HL-60/S4 (cell line): Measurements from ENCODE around the gene RHCE.
"Not testable (repeated sequence)": the region's sequence is repeated elsewhere in the genome, so short reads cannot be mapped to it uniquely, and the experiment has no call there.

ENCODE experiments used
- in situ Hi-C: fragments of 300-500 bp; cut with MboI; formaldehyde crosslinking; loops from 2 replicates; pipeline ENCODE4 v1.14.3; 2022; ENCODE audit warnings: low sequenced_read_pairs

The RHCE gene

DNA sequence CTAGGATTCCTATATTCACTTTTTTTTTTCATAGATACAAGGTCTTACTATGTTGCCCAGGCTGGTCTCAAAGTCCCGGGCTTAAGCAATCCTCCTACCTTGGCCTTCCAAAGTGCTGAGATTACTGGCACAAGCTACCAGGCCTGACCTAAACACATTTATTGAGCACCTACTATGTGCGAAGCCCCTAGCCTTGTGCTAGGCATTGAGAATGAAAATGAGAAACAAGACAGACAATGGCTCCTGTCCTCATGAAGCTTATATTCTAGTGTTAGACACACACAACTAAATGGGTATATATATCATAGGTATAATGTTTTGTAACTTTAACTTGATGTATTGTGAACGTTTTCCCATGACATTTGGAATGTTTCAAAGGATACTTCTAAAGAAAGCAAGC is 71.0 kb downstream of the RHCE start:
- in situ Hi-C loops = no loop called here

DNA sequence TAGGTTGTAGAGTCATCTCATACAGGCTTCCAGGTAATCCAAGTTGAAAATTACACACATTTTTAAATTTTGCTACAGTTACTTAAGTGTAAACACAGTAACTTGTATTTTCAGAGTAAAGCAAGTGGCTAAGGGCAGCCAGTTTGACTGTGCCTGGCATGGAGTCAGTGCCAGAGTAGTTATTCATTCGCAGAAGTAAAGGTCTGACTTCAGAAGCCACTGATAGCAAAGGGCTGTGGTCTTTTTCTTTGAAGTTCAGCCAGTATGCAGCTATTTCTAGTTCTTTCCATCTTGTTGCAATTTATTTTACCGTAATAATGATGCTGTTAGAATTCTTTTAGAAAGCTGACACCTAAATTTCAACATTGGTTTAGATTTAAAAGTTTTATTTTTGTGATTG is 73.1 kb downstream of the RHCE start:
- in situ Hi-C loops = no loop called here

DNA sequence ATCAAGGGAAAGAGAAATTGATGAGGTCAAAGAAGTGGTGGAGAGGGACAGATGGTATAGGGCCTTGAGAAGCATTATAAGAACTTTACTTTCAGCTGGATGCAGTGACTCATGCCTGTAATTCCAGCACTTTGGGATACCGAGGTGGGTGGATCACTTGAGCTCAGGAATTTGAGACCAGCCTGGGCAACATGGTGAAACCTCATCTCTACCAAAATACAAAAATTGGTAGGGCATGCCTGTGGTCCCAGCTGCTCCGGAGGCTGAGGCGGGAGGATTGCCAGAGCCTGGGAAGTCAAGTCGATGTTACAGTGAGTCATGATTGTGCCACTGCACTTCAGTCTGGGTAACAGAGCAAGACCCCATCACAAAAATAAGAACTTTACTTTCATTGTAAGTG is 76.8 kb downstream of the RHCE start:
- in situ Hi-C loops = no loop called here

DNA sequence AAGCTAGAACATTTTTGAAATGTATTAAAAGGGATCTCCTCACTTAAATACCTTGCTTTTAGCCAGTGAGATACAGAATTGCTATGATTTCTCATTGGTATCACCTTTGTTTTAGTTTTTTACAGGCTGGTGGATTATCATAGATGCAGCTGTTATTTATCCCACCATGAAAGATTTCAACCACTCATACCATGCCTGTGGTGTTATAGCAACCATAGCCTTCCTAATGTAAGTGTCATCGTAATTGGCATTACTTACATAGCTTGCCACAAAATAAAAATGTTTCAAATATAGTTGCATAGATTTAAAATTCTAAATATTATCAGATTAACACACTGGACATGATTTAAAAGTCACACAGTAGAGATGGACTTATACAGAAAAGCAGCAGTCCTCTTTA is 77.8 kb downstream of the RHCE start:
- in situ Hi-C loops = no loop called here

DNA sequence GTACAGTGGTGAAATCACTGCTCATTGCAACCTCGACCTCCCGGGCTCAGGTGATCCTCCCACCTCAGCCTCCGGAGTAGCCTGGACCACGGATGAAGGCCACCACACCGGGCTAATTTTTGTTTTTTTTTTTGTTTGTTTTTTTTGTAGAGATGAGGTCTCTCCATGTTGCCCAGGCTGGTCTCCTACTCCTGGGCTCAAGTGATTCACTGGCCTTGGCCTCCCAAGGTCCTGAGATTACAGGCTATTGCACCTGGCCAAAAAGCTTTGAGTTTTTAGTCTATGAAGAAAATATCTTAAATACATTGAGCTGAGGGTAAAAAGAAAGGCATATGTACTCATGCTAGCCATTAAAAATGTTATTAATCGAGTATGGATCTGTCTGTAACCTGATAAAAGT is 78.9 kb downstream of the RHCE start:
- in situ Hi-C loops = no loop called here

DNA sequence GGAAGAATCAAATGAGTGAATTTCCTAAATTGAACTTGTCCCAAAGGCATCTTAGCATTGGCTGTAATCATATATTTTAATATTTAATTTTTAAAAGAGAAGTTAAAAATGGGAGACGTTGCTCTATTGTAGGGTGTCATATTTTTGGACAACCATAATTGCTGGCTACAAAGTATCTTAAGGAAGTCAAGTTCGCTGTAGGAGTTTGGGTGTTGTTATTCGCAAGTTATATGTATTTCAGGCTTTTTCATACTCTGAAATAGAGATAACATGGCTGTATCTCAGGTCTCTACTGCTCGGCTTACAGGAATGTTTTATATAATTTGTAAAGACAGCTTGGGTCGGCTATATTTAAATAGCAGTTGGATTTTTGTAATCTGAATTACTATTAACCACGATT is 81.6 kb downstream of the RHCE start:
- in situ Hi-C loops = no loop called here

DNA sequence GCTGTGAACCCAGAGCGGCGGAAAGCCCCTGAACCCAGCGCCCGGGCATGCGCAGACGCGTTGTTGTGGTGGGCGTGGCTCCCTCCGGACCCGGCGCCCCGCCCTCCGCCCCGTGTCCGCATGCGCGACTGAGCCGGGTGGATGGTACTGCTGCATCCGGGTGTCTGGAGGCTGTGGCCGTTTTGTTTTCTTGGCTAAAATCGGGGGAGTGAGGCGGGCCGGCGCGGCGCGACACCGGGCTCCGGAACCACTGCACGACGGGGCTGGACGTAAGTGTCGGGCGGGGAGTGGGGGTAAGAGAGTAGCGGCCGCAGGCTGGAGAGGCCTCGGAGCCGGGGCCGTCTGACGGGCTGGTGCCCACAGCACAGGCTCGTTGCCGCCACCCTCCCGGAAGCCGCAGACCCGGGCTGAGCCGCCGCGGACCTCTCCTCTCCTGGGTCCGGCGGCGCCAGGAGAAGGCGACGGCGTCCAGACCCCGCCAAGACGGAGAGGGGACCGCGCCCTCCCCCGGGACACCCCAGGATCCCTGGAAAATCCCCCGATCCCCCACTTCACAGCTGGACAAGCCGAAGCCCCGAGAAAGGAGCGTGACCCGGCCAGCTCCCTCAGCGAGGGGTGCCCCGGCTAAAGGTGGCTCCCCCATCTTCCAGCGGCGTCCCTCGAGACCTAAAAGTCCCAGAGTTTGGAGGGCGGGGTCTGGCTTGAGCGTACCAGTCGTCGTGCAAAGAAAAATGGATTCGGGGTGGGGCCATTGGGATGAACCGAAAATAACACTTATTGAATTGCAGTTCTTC is 82.2 kb downstream of the RHCE start, which contains the start of gene TMEM50A:
Gene TMEM50A (plus strand): TSS at position 147 of the 794 bp plus-strand sequence. CDS start 2,153 bp downstream, outside the sequence.
- in situ Hi-C loops = no loop called here

DNA sequence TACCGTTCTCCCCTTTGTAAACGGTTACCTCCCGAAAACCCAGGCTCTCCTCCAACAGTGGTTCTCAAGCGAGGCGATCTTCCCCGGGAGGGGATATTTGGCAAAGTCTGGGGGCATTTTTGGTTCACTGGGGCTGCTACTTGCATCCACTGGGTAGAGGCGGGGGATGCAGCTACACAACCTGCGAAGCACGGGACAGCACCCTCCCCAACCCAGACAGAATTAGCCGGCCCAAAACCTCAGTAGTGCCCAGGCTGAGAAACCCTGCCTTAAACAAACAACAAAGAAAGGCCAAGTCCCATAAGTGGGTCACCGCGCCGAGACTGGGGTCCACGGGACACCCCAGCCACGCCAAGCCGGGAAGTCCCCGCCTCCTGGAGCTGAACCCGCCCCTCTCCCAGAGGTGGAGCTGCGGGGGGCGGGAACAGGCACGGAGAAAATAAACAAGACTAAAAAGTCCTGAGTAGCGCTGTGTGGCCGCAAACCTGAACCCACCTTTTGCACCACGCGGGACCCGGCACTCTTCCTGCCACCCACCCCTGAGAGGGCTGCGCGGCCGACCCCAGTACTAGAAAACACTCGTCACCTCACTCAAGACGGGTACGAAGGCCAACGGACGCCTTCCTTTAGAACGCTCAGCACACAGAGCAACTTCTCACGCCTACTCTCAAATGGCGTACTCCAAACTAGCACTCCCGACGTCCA is 83.0 kb downstream of the RHCE start:
- in situ Hi-C loops = not testable (repeated sequence)

DNA sequence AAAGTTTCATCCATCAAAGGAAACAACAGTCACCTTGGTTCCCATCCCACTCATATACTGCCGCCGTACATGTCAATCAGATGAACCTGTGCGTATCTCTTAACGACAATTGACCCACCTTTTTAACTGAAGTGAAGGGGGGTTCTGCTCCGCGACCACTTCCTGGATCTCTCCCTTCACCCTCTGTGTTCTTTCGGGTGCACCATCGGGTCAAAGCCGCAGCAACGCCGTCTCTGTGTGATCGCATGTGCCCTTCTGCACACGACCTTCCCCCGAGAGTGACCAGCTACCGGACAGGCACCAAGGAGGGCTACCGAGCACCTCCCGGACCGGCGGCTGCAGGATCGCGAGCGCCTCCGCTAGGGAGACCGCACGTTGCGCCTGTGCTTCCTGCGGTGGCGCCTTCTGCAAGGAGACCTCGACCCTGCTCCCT is 83.7 kb downstream of the RHCE start:
- in situ Hi-C loops = not testable (repeated sequence)

DNA sequence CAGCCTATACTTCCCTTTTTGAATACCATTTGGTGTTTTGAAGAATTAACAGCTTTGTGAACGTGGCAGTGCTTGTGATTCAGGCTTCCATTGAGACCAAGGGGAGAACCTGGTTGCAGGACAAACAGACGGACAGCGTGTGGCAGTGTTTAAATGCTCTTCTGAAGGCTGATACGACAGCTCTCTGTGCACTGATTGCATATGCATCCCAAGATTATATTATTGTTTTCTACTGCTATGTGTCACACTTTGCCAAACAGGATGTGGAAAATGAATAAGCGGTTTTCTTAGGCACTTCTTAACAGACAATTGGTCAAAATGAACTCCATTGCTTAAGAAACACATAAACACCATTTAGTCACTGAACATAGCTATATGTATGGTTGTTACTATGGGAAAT is 90.7 kb downstream of the RHCE start:
- in situ Hi-C loops = not testable (repeated sequence)

DNA sequence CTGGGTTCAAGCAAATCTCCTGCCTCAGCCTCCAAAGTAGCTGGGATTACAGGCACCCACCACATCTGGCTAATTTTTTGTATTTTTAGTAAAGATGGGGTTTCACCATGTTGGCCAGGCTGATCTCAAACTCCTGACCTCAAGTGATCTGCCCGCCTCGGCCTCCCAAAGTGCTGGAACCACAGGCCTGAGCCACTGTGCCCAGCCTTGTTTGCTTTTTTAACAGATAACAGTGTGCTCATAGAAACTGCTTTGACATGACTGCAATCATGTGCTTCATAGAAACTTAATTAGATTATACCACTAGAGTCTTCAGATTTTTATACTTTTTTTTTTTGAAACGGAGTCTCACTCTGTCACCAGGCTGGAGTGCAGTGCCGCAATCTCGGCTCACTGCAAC is 91.3 kb downstream of the RHCE start:
- in situ Hi-C loops = not testable (repeated sequence)

DNA sequence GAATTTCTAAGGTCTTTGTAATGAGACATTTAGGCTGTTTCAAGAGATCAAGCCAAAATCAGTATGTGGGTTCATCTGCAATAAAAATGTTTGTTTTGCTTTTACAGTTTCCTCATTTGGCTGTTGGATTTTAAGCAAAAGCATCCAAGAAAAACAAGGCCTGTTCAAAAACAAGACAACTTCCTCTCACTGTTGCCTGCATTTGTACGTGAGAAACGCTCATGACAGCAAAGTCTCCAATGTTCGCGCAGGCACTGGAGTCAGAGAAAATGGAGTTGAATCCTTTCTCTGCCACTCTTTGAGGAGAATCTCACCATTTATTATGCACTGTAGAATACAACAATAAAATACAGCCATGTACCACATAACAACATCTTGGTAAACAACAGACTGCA is 91.8 kb downstream of the RHCE start:
- in situ Hi-C loops = not testable (repeated sequence)

DNA sequence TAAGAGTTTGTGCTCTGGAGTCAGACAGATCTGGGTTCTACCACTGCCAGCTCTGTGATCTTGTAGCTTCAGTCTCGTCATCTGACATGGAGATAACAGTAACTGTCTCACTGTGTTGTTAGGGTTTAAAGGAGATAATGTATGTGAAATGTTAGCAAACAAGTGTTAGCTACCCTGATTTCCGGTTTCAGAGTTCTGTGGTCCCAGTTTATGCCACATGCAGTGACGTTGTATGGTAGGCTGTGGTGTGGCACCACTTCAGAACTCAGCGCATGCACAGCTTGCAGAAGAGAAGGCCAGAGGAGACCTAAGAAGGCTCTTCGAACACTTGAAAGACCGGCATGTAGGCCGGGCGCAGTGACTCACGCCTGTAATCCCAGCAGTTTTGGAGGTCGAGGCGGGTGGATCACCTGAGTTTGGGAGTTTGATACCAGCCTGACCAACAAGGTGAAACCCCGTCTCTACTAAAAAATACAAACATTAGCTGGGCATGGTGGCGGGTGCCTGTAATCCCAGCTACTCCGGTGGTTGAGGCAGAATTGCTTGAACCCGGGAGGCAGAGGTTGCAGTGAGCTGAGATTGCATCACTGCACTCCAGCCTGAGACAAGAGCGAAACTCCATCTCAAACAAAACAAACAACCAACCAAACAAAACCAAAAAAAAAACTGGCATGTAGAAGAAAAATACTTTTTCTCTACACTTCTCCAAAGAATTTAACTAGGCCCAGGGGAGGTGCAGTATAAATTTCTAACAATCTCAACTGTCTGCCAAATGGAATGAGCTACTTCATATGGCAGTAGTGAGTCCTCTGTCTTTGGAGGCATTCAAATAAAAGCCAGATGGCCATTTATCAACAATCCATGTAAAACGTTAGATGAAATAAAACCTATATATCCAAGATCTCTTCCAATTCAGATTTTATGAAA is 92.5 kb downstream of the RHCE start:
- in situ Hi-C loops = not testable (repeated sequence)

DNA sequence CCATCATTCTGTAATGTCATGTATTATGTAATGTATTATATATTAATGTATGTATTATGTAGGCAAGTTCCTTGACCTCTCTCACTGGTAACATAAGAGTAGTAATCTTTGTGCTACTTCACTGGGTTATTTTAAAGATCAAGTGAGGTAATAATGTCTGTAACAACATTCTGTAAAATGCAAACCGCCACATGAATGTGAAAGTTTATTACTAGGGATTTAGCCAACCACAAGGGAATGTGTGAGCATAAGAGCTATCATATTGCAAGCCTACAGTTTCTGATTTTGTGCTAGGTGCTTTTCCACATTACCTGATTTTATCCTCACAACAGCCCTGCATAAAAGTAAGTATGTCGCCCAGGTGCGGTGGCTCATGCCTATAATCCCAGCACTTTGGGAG is 96.2 kb downstream of the RHCE start:
- in situ Hi-C loops = not testable (repeated sequence)

DNA sequence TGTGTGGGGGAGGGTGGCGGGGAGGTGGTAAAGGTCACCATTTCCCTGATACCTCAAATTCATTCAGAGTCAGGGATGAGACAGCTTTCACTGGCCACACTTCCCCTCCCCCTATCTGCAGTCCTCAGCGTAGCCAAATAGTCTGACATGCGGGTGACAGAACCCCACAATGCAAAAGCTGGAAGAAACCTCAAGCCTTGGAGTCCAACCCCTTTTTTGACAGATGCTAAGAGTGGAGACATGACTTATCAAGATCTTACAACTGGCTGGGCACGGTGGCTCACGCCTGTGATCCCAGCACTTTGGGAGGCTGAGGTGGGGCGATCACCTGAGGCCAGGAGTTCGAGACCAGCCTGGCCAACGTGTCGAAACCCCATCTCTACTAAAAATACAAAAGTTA is 98.5 kb downstream of the RHCE start:
- in situ Hi-C loops = not testable (repeated sequence)

DNA sequence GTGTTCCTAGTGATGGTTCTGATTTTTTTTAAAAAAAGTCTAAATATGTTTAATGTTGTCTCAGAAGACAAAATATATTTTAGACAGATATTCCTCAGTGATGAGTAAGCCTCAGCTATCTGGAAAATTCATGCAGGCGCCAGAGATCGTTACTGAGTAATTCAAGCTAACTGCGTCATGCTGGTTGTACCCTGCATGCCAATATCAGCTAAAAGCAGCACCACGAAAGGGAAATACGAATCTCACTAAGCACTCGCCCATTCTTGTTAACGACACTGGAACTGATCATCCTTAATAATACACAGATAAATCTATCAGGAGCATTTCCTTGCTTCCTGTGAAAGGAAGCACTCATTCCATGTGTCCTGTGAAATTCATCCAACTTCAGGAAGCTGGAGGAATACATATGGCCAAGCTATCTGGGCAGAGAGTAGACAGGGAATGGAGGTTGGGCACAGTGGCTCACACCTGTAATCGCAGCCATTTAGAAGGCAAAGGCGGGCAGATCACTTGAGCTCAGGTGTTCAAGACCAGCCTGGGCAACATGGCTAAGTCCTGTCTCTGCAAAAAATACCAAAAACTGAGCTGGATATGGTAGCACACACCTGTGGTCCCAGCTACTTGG is 100.2 kb downstream of the RHCE start:
- in situ Hi-C loops = not testable (repeated sequence)

DNA sequence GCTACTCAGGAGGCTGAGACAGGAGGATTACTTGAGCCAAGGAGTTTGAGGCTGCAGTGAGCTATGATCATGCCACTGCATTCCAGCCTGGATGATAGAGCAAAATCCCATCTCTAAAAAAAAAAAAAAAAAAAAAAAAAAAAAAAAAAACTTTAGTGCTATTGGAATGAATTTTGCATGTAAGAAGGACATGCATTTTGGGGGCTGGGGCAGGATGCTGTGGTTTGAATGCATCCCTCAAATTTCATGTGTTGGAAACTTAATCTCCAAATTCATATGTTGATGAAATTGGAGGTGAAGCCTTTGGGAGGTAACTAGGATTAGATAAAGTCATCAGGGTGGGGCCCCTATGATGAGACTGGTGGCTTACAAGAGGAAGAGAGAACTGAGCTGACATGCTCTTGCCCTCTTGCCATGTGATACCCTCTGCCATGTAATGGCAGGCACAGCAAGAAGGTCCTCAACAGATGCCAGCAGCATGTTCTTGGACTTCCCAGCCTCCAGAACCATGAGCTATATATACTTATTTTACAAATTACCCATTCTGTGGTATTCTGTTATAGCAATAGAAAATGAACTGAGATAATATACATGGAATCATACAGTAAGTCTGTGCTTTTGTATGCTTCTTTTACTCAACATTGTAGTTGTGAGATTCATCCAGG is 107.7 kb downstream of the RHCE start:
- in situ Hi-C loops = not testable (repeated sequence)
